Activated CD4-positive, alpha-beta T cell treated with anti-CD3 and anti-CD28 coated beads, Interleukin-2, amount 10 ng/mL, durations not matched to agents 24 days and 14 days (primary cell): Measurements from ENCODE around the gene E2F8. TPM values are rescaled to one million over a fixed set of nuclear protein-coding genes. Genes with fewer than 3 reads are reported as not detected.
A peak's percentile ranks its signal among the peaks of the same experiment; 100 is the strongest.
"Not testable (repeated sequence)": the region's sequence is repeated elsewhere in the genome, so short reads cannot be mapped to it uniquely, and the experiment has no call there.

Experiments
- DNase-seq: peaks from one replicate; pipeline ENCODE4 v3.0.0; 2022
- H3K27ac Mint-ChIP-seq: one replicate; pipeline ENCODE4 v1.8.0; 2022; ENCODE audit warnings: mild to moderate bottlenecking, mixed read lengths
- H3K27me3 Mint-ChIP-seq: one replicate; pipeline ENCODE4 v1.8.0; 2022; ENCODE audit warnings: mixed read lengths
- H3K36me3 Mint-ChIP-seq: one replicate; pipeline ENCODE4 v1.8.0; 2022; ENCODE audit warnings: low read depth, mild to moderate bottlenecking, mixed read lengths
- H3K4me1 Mint-ChIP-seq: one replicate; pipeline ENCODE4 v1.8.0; 2021; ENCODE audit warnings: mixed read lengths
- H3K4me3 Mint-ChIP-seq: one replicate; pipeline ENCODE4 v1.8.0; 2022; ENCODE audit warnings: mild to moderate bottlenecking, moderate library complexity, mixed read lengths
- H3K9me3 Mint-ChIP-seq: one replicate; pipeline ENCODE4 v1.8.0; 2021; ENCODE audit warnings: mixed read lengths
- intact Hi-C: fragments of 100-400 bp; cut with micrococcal nuclease; formaldehyde crosslinking; loops from one replicate; pipeline ENCODE4 v1.15.1; 2023
- total RNA-seq: library from RNA; stranded (reverse); gene quantifications from 2 replicates; pipeline ENCODE4 v1.2.3, GENCODE V29; 2022

E2F8 gene
- 27.4 and 29.0 TPM in 2 replicates for total RNA-seq

- Mint-ChIP-seq H3K27ac (peak within 1 kb of the TSS; percentile 91), H3K9me3 (no peaks in the 10 kb centered on the region), H3K4me3 (peak within 1 kb of the TSS; percentile 96), H3K4me1 (peaks cover 34% of the 10 kb centered on the region), H3K36me3 (peaks cover 29% of the 10 kb centered on the region), H3K27me3 (peaks cover 9% of the 10 kb centered on the region)
- intact Hi-C loops: loop anchor here (2.0 to 10.0 kb wide), 6 partner anchors 124 to 1228 kb away; partner anchors contain the start of genes LDHA, NAV2, SERGEF and ZDHHC13
- peak; percentile 98 for DNase-seq
These were observed at the start of gene E2F8 for GRCh38 chr11:19240420-19241259. Gene E2F8, minus strand, starts transcription at chr11:19240945. Its CDS starts 824 bp downstream, at chr11:19240121.

- no peaks in the 10 kb centered on the region for H3K4me1 Mint-ChIP-seq
- H3K36me3 Mint-ChIP-seq: no peaks in the 10 kb centered on the region
- H3K27me3 Mint-ChIP-seq: peaks cover 14% of the 10 kb centered on the region
- no peaks in the 10 kb centered on the region for H3K9me3 Mint-ChIP-seq
- no peak overlapping the region for H3K4me3 Mint-ChIP-seq
- DNase-seq: no peak
- no peak overlapping the region for H3K27ac Mint-ChIP-seq
- intact Hi-C loops: no loop called here
These were observed 49.6 kb upstream of the E2F8 start for GRCh38 chr11:19290356-19290755.

GRCh38 chr11:19288256-19288655 lies 47.5 kb upstream of the E2F8 start:
- Mint-ChIP-seq H3K4me1 (peaks cover 8% of the 10 kb centered on the region), H3K36me3 (no peaks in the 10 kb centered on the region), H3K27me3 (peaks cover 9% of the 10 kb centered on the region), H3K4me3 (no peak overlapping the region), H3K27ac (no peak overlapping the region), H3K9me3 (no peaks in the 10 kb centered on the region)
- intact Hi-C loops: no loop called here
- no peak for DNase-seq

- no peak for DNase-seq
- H3K27ac Mint-ChIP-seq: no peak overlapping the region
- H3K9me3 Mint-ChIP-seq: no peaks in the 10 kb centered on the region
- H3K4me1 Mint-ChIP-seq: peaks cover 8% of the 10 kb centered on the region
- intact Hi-C loops: no loop called here
- peaks cover 5% of the 10 kb centered on the region for H3K27me3 Mint-ChIP-seq
- no peaks in the 10 kb centered on the region for H3K36me3 Mint-ChIP-seq
- H3K4me3 Mint-ChIP-seq: no peak overlapping the region
These were observed 45.7 kb upstream of the E2F8 start for GRCh38 chr11:19286411-19286810.

- no peak for DNase-seq
- Mint-ChIP-seq H3K27ac (no peak overlapping the region), H3K36me3 (no peaks in the 10 kb centered on the region), H3K9me3 (no peaks in the 10 kb centered on the region), H3K4me1 (peaks cover 8% of the 10 kb centered on the region), H3K4me3 (no peak overlapping the region), H3K27me3 (peaks cover 2% of the 10 kb centered on the region)
- intact Hi-C loops: no loop called here
These were observed 44.1 kb upstream of the E2F8 start for GRCh38 chr11:19284881-19285280.

GRCh38 chr11:19283991-19284390 lies 43.2 kb upstream of the E2F8 start:
- peaks cover 2% of the 10 kb centered on the region for H3K27me3 Mint-ChIP-seq
- no peaks in the 10 kb centered on the region for H3K36me3 Mint-ChIP-seq
- H3K4me3 Mint-ChIP-seq: no peak overlapping the region
- H3K4me1 Mint-ChIP-seq: peaks cover 8% of the 10 kb centered on the region
- no peak overlapping the region for H3K27ac Mint-ChIP-seq
- intact Hi-C loops: no loop called here
- DNase-seq: no peak
- no peaks in the 10 kb centered on the region for H3K9me3 Mint-ChIP-seq

- H3K4me3 Mint-ChIP-seq: no peak overlapping the region
- no peaks in the 10 kb centered on the region for H3K9me3 Mint-ChIP-seq
- intact Hi-C loops: no loop called here
- no peak for DNase-seq
- peaks cover 8% of the 10 kb centered on the region for H3K4me1 Mint-ChIP-seq
- no peaks in the 10 kb centered on the region for H3K36me3 Mint-ChIP-seq
- H3K27me3 Mint-ChIP-seq: peaks cover 2% of the 10 kb centered on the region
- H3K27ac Mint-ChIP-seq: no peak overlapping the region
These were observed 40.8 kb upstream of the E2F8 start for GRCh38 chr11:19281555-19281954.

GRCh38 chr11:19281041-19281440 lies 40.3 kb upstream of the E2F8 start:
- H3K36me3 Mint-ChIP-seq: no peaks in the 10 kb centered on the region
- intact Hi-C loops: no loop called here

GRCh38 chr11:19279451-19279850 lies 38.7 kb upstream of the E2F8 start:
- Mint-ChIP-seq H3K27ac (no peak overlapping the region), H3K4me1 (peaks cover 8% of the 10 kb centered on the region), H3K27me3 (no peaks in the 10 kb centered on the region), H3K4me3 (no peak overlapping the region), H3K36me3 (no peaks in the 10 kb centered on the region), H3K9me3 (no peaks in the 10 kb centered on the region)
- DNase-seq: no peak
- intact Hi-C loops: no loop called here

More at GRCh38 chr11:19281041-19281440, 40.3 kb upstream of the E2F8 start:
- no peaks in the 10 kb centered on the region for H3K9me3 Mint-ChIP-seq
- peaks cover 2% of the 10 kb centered on the region for H3K27me3 Mint-ChIP-seq
- H3K4me3 Mint-ChIP-seq: no peak overlapping the region
- no peak overlapping the region for H3K27ac Mint-ChIP-seq
- DNase-seq: no peak
- H3K4me1 Mint-ChIP-seq: peaks cover 8% of the 10 kb centered on the region

GRCh38 chr11:19276859-19277808 lies 36.4 kb upstream of the E2F8 start:
- Mint-ChIP-seq H3K4me3 (no peak overlapping the region), H3K9me3 (no peaks in the 10 kb centered on the region), H3K36me3 (no peaks in the 10 kb centered on the region), H3K27me3 (peaks cover 3% of the 10 kb centered on the region), H3K27ac (no peak overlapping the region), H3K4me1 (no peaks in the 10 kb centered on the region)
- DNase-seq: no peak
- intact Hi-C loops: no loop called here

- no peaks in the 10 kb centered on the region for H3K4me1 Mint-ChIP-seq
- H3K9me3 Mint-ChIP-seq: no peaks in the 10 kb centered on the region
- intact Hi-C loops: no loop called here
- no peak for DNase-seq
- peaks cover 19% of the 10 kb centered on the region for H3K27me3 Mint-ChIP-seq
- H3K27ac Mint-ChIP-seq: no peak overlapping the region
- H3K36me3 Mint-ChIP-seq: no peaks in the 10 kb centered on the region
- no peak overlapping the region for H3K4me3 Mint-ChIP-seq
These were observed 34.8 kb upstream of the E2F8 start for GRCh38 chr11:19275496-19275895.

- H3K9me3 Mint-ChIP-seq, H3K4me3 Mint-ChIP-seq, H3K27ac Mint-ChIP-seq, intact Hi-C loops, H3K36me3 Mint-ChIP-seq, H3K4me1 Mint-ChIP-seq, DNase-seq: not testable (repeated sequence)
- H3K27me3 Mint-ChIP-seq: peaks cover 36% of the 10 kb centered on the region
These were observed 32.5 kb upstream of the E2F8 start for GRCh38 chr11:19273219-19273618.

GRCh38 chr11:19268909-19269308 lies 28.2 kb upstream of the E2F8 start:
- no peak for DNase-seq
- H3K27me3 Mint-ChIP-seq: peaks cover 42% of the 10 kb centered on the region
- intact Hi-C loops: no loop called here
- no peak overlapping the region for H3K27ac Mint-ChIP-seq
- no peaks in the 10 kb centered on the region for H3K9me3 Mint-ChIP-seq
- H3K4me1 Mint-ChIP-seq: no peaks in the 10 kb centered on the region
- no peaks in the 10 kb centered on the region for H3K36me3 Mint-ChIP-seq
- no peak overlapping the region for H3K4me3 Mint-ChIP-seq

GRCh38 chr11:19267567-19267966 lies 26.8 kb upstream of the E2F8 start:
- no peaks in the 10 kb centered on the region for H3K4me1 Mint-ChIP-seq
- H3K27ac Mint-ChIP-seq: no peak overlapping the region
- H3K4me3 Mint-ChIP-seq: no peak overlapping the region
- DNase-seq: no peak
- H3K27me3 Mint-ChIP-seq: peaks cover 43% of the 10 kb centered on the region
- H3K36me3 Mint-ChIP-seq: no peaks in the 10 kb centered on the region
- intact Hi-C loops: no loop called here
- H3K9me3 Mint-ChIP-seq: no peaks in the 10 kb centered on the region
